ENCODE results near the gene PRKAG2. TPM values are rescaled to one million over a fixed set of nuclear protein-coding genes. Genes with fewer than 3 reads are reported as not detected.

Gene PRKAG2
- total RNA-seq, 1 donor from 2014 or later: 20.8 TPM

- H3K4me3 ChIP-seq (ENCODE audit: low read depth, low read length): no peak overlapping the region
- DNase-seq (ENCODE audit: low read depth): no peak
- TF ChIP-seq, protein P1, sequence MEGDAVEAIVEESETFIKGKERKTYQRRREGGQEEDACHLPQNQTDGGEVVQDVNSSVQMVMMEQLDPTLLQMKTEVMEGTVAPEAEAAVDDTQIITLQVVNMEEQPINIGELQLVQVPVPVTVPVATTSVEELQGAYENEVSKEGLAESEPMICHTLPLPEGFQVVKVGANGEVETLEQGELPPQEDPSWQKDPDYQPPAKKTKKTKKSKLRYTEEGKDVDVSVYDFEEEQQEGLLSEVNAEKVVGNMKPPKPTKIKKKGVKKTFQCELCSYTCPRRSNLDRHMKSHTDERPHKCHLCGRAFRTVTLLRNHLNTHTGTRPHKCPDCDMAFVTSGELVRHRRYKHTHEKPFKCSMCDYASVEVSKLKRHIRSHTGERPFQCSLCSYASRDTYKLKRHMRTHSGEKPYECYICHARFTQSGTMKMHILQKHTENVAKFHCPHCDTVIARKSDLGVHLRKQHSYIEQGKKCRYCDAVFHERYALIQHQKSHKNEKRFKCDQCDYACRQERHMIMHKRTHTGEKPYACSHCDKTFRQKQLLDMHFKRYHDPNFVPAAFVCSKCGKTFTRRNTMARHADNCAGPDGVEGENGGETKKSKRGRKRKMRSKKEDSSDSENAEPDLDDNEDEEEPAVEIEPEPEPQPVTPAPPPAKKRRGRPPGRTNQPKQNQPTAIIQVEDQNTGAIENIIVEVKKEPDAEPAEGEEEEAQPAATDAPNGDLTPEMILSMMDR (conservative IDR thresholded peaks at IDR 0.05; ENCODE audit: low read depth, low read length): no peak
These were observed 14.3 kb upstream of the PRKAG2 start for GRCh38 chr7:151891182-151891581.

- no peak overlapping the region for H3K4me3 ChIP-seq (ENCODE audit: low read depth, low read length)
- TF ChIP-seq, protein P1 (conservative IDR thresholded peaks at IDR 0.05; ENCODE audit: low read depth, low read length): no peak
These were observed 13.6 kb upstream of the PRKAG2 start for GRCh38 chr7:151890355-151891004.

GRCh38 chr7:151889406-151890354 lies 12.8 kb upstream of the PRKAG2 start:
- TF ChIP-seq, protein P1 (conservative IDR thresholded peaks at IDR 0.05; ENCODE audit: low read depth, low read length): no peak
- H3K4me3 ChIP-seq (ENCODE audit: low read depth, low read length): no peak overlapping the region
- DNase-seq (ENCODE audit: low read depth): no peak

More at GRCh38 chr7:151890355-151891004, 13.6 kb upstream of the PRKAG2 start:
- no peak for DNase-seq (ENCODE audit: low read depth)

DNA sequence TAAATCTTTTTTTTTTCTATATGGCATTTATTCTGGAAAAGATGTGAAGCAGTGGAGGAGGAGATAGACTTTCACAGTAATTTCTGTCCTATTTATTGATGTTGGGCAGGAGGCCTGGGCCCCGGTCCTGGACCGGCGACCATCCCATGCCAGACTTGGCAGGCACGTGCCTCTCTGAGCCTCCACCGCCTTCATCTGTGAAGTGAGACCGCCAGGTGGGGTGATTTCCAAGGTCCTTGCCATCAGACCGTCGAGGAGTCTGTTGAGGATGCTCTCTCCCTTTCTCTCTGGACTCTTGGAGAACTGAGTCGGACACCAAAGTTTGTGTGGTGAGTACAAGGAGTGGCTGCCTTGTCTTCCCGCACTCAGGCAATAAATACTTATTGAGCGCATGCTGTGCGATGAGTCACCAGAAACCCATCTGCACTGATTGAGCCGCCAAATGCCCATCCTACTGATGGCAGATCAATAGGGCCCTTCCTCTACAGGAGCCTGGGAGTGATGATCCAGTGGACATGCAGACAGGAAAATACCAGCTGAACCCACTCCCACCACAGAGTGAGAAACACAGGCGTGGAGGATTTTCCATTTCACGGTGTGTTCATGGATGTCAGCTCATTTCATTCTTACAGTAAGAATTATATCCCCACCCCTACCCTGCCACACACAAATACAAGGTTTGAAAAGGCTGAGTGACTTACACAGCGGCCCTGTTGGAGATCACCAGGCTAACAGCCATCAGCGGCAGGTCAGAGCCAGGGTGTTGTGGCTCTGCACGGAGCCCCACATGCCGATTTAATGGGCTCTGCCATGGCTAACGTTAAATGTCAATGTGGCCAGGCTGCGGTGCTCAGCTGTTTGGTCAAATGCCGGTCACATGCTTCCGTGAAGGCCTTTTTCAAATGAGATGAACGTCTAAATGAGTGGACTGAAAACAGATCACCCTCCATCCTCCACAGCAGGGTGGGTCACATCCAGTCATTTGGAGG lies 11.5 kb upstream of the PRKAG2 start:
- DNase-seq (ENCODE audit: low read depth): no peak
- H3K4me3 ChIP-seq (ENCODE audit: low read depth, low read length): no peak overlapping the region
- TF ChIP-seq, protein P1 (conservative IDR thresholded peaks at IDR 0.05; ENCODE audit: low read depth, low read length): no peak

DNA sequence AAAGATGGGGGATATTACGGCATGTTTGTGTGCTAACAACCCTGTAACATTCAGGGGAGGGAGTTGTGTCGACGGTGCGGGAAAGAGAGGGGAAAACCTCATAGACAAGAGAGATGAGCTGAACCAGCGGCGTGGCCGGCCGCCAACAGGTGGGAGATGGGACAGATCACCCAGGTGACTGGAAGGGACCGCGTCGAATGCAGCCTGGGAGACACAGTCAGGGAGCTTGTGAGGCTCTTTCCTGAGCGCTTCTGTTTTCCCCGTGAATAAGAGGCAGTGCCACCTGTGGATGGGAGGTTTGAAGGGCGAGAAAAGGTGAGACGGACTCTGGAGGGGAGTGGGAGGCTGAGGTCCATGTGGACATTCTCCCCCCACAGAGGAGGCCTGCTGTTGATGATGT lies 9.9 kb upstream of the PRKAG2 start:
- no peak overlapping the region for H3K4me3 ChIP-seq (ENCODE audit: low read depth, low read length)
- TF ChIP-seq, protein P1 (conservative IDR thresholded peaks at IDR 0.05; ENCODE audit: low read depth, low read length): no peak
- DNase-seq (ENCODE audit: low read depth): no peak

GRCh38 chr7:151885202-151885580 lies 8.3 kb upstream of the PRKAG2 start:
- no peak overlapping the region for H3K4me3 ChIP-seq (ENCODE audit: low read depth, low read length)
- DNase-seq (ENCODE audit: low read depth): no peak
- TF ChIP-seq, protein P1 (conservative IDR thresholded peaks at IDR 0.05; ENCODE audit: low read depth, low read length): no peak

All from epithelial cell of proximal tubule (primary cell).